Fibroblast of skin of left biceps (primary cell): Measurements from ENCODE around the gene SLC66A1.

Source experiments
- DNase-seq, 2 experiments: peaks; one replicate each; pipeline ENCODE4 v3.0.0-alpha.2; 2013; ENCODE audit warnings: low read depth in 2 of 2

The SLC66A1 gene

GRCh38 chr1:19325368-19325957 lies 13.3 kb downstream of the SLC66A1 start:
- no peak for DNase-seq

DNA sequence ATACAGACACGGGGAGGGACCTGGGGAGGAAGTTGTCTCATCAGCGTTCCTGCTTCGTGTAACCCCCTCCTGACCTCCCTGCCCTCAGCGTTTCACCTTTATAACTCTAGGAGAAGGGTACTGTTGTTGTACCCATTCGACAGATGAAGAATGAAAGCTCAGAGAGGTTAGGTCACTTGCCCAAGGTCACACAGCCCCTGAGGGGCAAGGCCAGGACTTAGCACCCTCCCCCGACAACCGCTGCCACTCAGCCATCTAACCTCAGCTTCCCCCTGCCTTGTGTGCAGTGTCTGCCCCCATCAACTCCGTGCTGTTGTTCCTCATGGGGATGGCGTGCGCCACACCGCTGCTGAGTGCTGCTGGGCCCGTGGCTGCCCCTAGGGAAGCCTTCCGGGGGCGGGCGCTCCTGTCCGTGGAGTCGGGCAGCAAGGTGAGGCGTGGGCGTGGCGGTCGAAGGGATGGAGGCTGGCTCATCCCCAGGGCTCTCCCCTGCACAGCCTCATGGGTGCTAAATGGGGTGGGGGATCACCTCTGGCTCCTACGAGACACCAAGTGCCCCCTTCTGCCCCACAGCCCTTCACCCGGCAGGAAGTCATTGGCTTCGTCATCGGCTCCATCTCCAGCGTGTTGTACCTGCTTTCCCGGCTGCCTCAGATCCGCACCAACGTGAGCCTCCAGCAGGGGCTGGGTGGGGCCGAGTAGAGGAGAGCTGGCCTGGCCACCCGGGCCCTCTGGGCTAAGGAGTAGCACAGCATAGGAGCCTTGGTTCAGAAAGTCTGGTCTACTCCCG lies 14.0 kb downstream of the SLC66A1 start:
- no peak for DNase-seq

- DNase-seq, result no peak
Measured at GRCh38 chr1:19326748-19327065, 14.6 kb downstream of the SLC66A1 start.

GRCh38 chr1:19327301-19327700 lies 15.2 kb downstream of the SLC66A1 start:
- DNase-seq, result no peak

GRCh38 chr1:19327736-19328135 lies 15.6 kb downstream of the SLC66A1 start:
- no peak for DNase-seq

- DNase-seq, result no peak
Measured at GRCh38 chr1:19328486-19328885, 16.4 kb downstream of the SLC66A1 start.

- DNase-seq, result no peak
Measured at GRCh38 chr1:19329188-19329587, 17.1 kb downstream of the SLC66A1 start.

DNA sequence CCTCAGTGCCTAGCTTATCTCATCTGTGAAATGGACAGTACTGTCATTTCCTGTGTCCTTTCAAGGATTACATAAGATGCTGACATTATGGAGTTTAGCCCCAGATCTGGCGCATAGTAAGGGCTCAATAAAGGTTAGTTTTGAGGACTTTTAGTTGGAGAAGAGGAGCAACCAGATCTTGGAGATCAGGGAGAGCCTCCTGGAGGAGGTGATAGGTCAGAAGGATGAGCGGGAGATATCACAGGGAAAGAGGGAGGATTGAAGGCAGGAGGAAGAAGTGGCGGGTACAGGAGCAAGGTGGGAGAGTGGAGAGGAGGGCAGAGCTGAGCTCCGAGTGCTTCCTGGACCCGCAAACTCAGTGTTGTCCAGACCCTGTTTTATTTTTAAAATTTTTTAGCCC lies 17.5 kb downstream of the SLC66A1 start:
- DNase-seq, result no peak

- DNase-seq, result no peak
Measured at GRCh38 chr1:19330449-19331135, 18.5 kb downstream of the SLC66A1 start.

- DNase-seq, result no peak
Measured at GRCh38 chr1:19331262-19331878, 19.2 kb downstream of the SLC66A1 start.

GRCh38 chr1:19332832-19333231 lies 20.7 kb downstream of the SLC66A1 start:
- DNase-seq, result no peak

- DNase-seq, result no peak
Measured at GRCh38 chr1:19333587-19334354, 21.6 kb downstream of the SLC66A1 start.

GRCh38 chr1:19336543-19336942 lies 24.4 kb downstream of the SLC66A1 start:
- no peak for DNase-seq

DNA sequence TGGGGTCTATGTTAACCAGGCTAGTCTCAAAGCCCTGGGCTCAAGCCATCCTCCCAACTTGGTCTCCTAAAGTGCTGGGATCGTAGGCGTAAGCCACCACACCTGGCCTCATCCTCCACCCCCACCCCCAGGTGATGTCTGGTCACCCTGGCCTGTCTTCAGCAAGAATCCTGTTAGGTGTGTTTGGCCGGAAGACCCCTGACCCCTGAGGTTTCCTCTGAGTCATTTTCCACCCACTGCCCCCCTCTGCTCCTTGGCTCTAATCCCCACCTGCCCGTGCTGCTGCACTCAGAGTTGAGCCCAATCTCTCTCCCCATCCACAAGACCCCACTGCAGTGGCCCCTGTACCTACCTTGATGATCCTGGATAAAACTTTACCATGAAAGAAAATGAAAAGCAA lies 25.2 kb downstream of the SLC66A1 start:
- no peak for DNase-seq

GRCh38 chr1:19338323-19338762 lies 26.2 kb downstream of the SLC66A1 start:
- DNase-seq, result peak in 1 of 2 experiments; percentile 9

DNA sequence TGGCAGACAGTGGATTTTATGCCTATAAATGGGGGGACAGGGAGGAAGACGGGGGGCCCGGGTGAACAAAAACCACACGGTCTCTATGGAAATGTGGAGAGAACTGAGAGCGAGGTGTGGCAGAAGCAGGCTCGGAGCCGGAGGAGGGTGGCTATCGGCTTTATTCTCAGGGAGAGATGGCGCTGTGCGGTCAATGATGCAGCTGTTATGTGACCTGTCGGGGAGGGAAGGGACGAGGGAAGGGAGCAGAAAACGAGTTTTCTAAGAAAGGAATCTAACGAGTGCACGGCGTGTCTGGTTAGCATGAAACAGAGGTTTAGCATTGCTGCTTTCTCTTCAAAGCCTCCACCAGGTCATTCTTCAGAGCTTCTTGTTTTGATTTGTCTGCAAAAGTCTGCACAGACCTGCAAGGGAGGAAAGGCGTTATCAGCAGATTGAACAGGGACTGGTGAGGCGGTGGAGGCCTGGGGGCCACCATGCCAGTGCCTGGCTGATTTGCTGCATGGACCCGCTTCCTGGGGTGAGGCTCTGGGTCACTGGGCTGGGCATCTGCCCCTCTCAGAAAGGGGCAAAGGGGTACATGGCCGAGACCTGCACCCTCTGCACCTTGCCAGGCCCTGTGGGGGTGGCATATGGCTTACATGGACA lies 27.2 kb downstream of the SLC66A1 start:
- DNase-seq, result no peak

DNA sequence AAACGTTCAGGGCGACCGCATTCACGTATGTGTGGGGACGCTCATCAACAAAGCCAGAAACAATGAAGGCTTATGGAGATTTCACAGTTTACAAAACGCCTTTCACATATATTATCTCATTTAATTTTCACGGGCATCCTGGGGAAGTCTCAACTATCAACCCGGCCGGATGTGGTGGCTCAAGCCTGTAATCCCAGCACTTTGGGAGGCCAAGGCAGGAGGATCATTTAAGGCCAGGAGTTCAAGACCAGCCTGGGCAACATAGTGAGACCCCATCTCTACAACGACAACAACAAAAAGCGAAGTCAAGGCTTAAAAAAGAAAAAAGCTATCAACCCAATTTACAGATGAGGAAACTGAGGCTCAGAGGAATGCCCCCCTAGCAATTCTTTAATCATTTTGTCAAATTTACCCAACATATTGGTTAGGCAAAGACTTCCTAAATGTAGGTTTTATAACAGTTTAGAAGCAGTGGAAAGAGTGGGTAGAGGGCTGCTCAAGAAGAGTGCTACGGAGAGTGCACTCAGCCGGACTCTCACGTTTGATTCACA lies 28.3 kb downstream of the SLC66A1 start:
- DNase-seq, result no peak

GRCh38 chr1:19341201-19342061 lies 29.3 kb downstream of the SLC66A1 start:
- peak; percentile 18 to 21 for DNase-seq

GRCh38 chr1:19342062-19342750 lies 30.1 kb downstream of the SLC66A1 start:
- no peak for DNase-seq
